Lower lobe of right lung (tissue), 2 donors: Measurements from ENCODE around the gene EVC. TPM values are rescaled to one million over a fixed set of nuclear protein-coding genes. Genes with fewer than 3 reads are reported as not detected.
A peak's percentile ranks its signal among the peaks of the same experiment; 100 is the strongest.

ENCODE experiments used
- ATAC-seq, 2 donors: fragments of 200-7000 bp; cut with Tn5 transposase; one replicate each; pipeline ENCODE4 v1.9.1; 2020 to 2022; ENCODE audit warnings: mild to moderate bottlenecking in 2 of 2, moderate library complexity in 2 of 2
- DNase-seq: peaks from one replicate; pipeline ENCODE4 v3.0.0-alpha.2; 2020
- H3K27ac ChIP-seq: fragments of 200-600 bp; one replicate; pipeline ENCODE4 v1.8.0; 2022
- H3K27me3 ChIP-seq: fragments of 200-600 bp; one replicate; pipeline ENCODE4 v1.8.0; 2022; ENCODE audit warnings: low read depth
- H3K36me3 ChIP-seq: fragments of 200-600 bp; one replicate; pipeline ENCODE4 v1.8.0; 2022; ENCODE audit warnings: mild to moderate bottlenecking
- H3K4me1 ChIP-seq: fragments of 200-600 bp; one replicate; pipeline ENCODE4 v1.8.0; 2022
- H3K4me3 ChIP-seq: fragments of 200-600 bp; one replicate; pipeline ENCODE4 v1.8.0; 2022; ENCODE audit warnings: mild to moderate bottlenecking
- H3K9me3 ChIP-seq: fragments of 200-600 bp; one replicate; pipeline ENCODE4 v1.8.0; 2022
- CTCF ChIP-seq: fragments of 200-600 bp; IDR thresholded peaks from one replicate; pipeline ENCODE4 v1.8.0; 2022; ENCODE audit warnings: antibody characterized with exemption, mild to moderate bottlenecking
- intact Hi-C: fragments of 100-400 bp; cut with DNase I; formaldehyde crosslinking; loops from one replicate; pipeline ENCODE4 v1.11.0; 2022
- total RNA-seq: library from RNA; stranded (reverse); fragmentation: NEBNext Ultra II Directional; extraction: Animal tissue kit (Norgen Biotek cat#: 25700); gene quantifications from one replicate; pipeline ENCODE4 v1.2.1, GENCODE V29; 2021
- donor health status: DM: no; HTN: yes; CAD: no; lungs with severe emphysema.

The EVC gene
- total RNA-seq, 1 donor from 2014 or later = 24.3 TPM

GRCh38 chr4:5707778-5708448 is 3.1 kb upstream of the EVC start:
- peaks cover 36% of the 10 kb centered on the region for H3K4me1 ChIP-seq
- H3K27me3 ChIP-seq = peaks cover 21% of the 10 kb centered on the region
- H3K9me3 ChIP-seq = no peaks in the 10 kb centered on the region
- DNase-seq (peak; percentile 64), ATAC-seq (peak; percentile 72 to 78)
- intact Hi-C loops = no loop called here
- H3K36me3 ChIP-seq = no peaks in the 10 kb centered on the region
- TF ChIP-seq CTCF = no peak
- H3K4me3 ChIP-seq = peak overlapping the region; percentile 77
- peak overlapping the region; percentile 78 for H3K27ac ChIP-seq

GRCh38 chr4:5708449-5709206 is 2.4 kb upstream of the EVC start, which contains the start of gene EVC2:
Gene EVC2, minus strand, starts transcription at chr4:5708559. Its CDS starts 46 bp downstream, at chr4:5708513.
- peak within 1 kb of the TSS; percentile 77 for H3K4me3 ChIP-seq
- ATAC-seq = peak; percentile 77 to 84
- peak within 1 kb of the TSS; percentile 78 for H3K27ac ChIP-seq
- no peaks in the 10 kb centered on the region for H3K36me3 ChIP-seq
- intact Hi-C loops = no loop called here
- peak; percentile 76 for DNase-seq
- no peaks in the 10 kb centered on the region for H3K9me3 ChIP-seq
- peaks cover 36% of the 10 kb centered on the region for H3K4me1 ChIP-seq
- peaks cover 21% of the 10 kb centered on the region for H3K27me3 ChIP-seq
- TF ChIP-seq CTCF = no peak

- peak overlapping the region; percentile 77 for H3K4me3 ChIP-seq
- no peak for TF ChIP-seq CTCF
- DNase-seq = no peak
These were observed 1.8 kb upstream of the EVC start for GRCh38 chr4:5709207-5709575.

GRCh38 chr4:5710065-5710960 is 688 bp upstream of the EVC start:
- peak; percentile 18 for TF ChIP-seq CTCF
- Histone ChIP-seq H3K36me3 (no peaks in the 10 kb centered on the region), H3K4me3 (peak overlapping the region; percentile 63), H3K4me1 (peaks cover 36% of the 10 kb centered on the region), H3K27ac (peak overlapping the region; percentile 43), H3K27me3 (peaks cover 21% of the 10 kb centered on the region), H3K9me3 (peaks cover 4% of the 10 kb centered on the region)
- DNase-seq (no peak), ATAC-seq (peak; percentile 15 to 20)
- intact Hi-C loops = no loop called here

More at GRCh38 chr4:5709207-5709575, 1.8 kb upstream of the EVC start:
- Histone ChIP-seq H3K4me1 (peaks cover 36% of the 10 kb centered on the region), H3K27ac (peak overlapping the region; percentile 78), H3K27me3 (peaks cover 21% of the 10 kb centered on the region), H3K9me3 (no peaks in the 10 kb centered on the region), H3K36me3 (no peaks in the 10 kb centered on the region)
- intact Hi-C loops = no loop called here
- ATAC-seq = no peak
